Stimulated activated CD4-positive, alpha-beta T cell treated with anti-CD3 and anti-CD28 coated beads, TNF-alpha, amount 100 ng/mL, for 1 hour (primary cell): ENCODE data around the gene PID1.

Experiments used
- DNase-seq, 3 donors: peaks; one replicate each; pipeline ENCODE4 v3.0.0-alpha.2; 2020; ENCODE audit warnings: low read depth in 3 of 3, low spot score in 1 of 3

The PID1 gene

GRCh38 chr2:229261599-229261998, 9.5 kb downstream of the PID1 start:
- no peak for DNase-seq

GRCh38 chr2:229261076-229261475, 10.0 kb downstream of the PID1 start:
- DNase-seq, result no peak

- no peak for DNase-seq
Measured at GRCh38 chr2:229257985-229258384, 13.1 kb downstream of the PID1 start.

- DNase-seq, result no peak
Measured at GRCh38 chr2:229256376-229256775, 14.7 kb downstream of the PID1 start.

GRCh38 chr2:229254206-229254605, 16.9 kb downstream of the PID1 start:
- DNase-seq, result no peak

GRCh38 chr2:229252996-229253395, 18.1 kb downstream of the PID1 start:
- no peak for DNase-seq

- no peak for DNase-seq
Measured at GRCh38 chr2:229252280-229252679, 18.8 kb downstream of the PID1 start.

- DNase-seq, result no peak
Measured at GRCh38 chr2:229249536-229249935, 21.6 kb downstream of the PID1 start.

- no peak for DNase-seq
Measured at GRCh38 chr2:229246334-229246733, 24.8 kb downstream of the PID1 start.

GRCh38 chr2:229244975-229245374, 26.1 kb downstream of the PID1 start:
- no peak for DNase-seq

- no peak for DNase-seq
Measured at GRCh38 chr2:229243890-229244560, 27.1 kb downstream of the PID1 start.

GRCh38 chr2:229240984-229241491, 30.0 kb downstream of the PID1 start:
- DNase-seq, result no peak

GRCh38 chr2:229239021-229239420, 32.1 kb downstream of the PID1 start:
- DNase-seq, result no peak

GRCh38 chr2:229237270-229237669, 33.8 kb downstream of the PID1 start:
- no peak for DNase-seq

GRCh38 chr2:229235131-229235914, 35.8 kb downstream of the PID1 start:
- no peak for DNase-seq

GRCh38 chr2:229231885-229232284, 39.2 kb downstream of the PID1 start:
- DNase-seq, result no peak

GRCh38 chr2:229231328-229231868, 39.7 kb downstream of the PID1 start:
- DNase-seq, result no peak

GRCh38 chr2:229230911-229231310, 40.2 kb downstream of the PID1 start:
- no peak for DNase-seq

GRCh38 chr2:229230256-229230655, 40.8 kb downstream of the PID1 start:
- no peak for DNase-seq

- no peak for DNase-seq
Measured at GRCh38 chr2:229226382-229226781, 44.7 kb downstream of the PID1 start.

GRCh38 chr2:229223107-229223506, 48.0 kb downstream of the PID1 start:
- no peak for DNase-seq

GRCh38 chr2:229221641-229222040, 49.4 kb downstream of the PID1 start:
- no peak for DNase-seq
